Smooth muscle cell (in vitro differentiated cells): ENCODE results near the gene SLC6A3. TPM values are rescaled to one million over a fixed set of nuclear protein-coding genes. Genes with fewer than 3 reads are reported as not detected.

Experiments
- DNase-seq: peaks from one replicate; lab custom pipeline; 2025; ENCODE audit not compliant: unreplicated experiment; lab: John Stamatoyannopoulos, UW
- H2AFZ ChIP-seq: fragments of 200-600 bp; sonication (generic); 2 replicates; pipeline ENCODE4 v1.6.0; 2016; ENCODE audit warnings: antibody characterized with exemption, low read depth, mild to moderate bottlenecking
- H3F3A ChIP-seq: fragments of 200-600 bp; sonication (generic); 2 replicates; pipeline ENCODE4 v1.6.0; 2017; ENCODE audit warnings: antibody characterized with exemption, low read depth
- H3K27ac ChIP-seq: fragments of 200-600 bp; sonication (generic); 2 replicates; pipeline ENCODE4 v1.5.1; 2016; ENCODE audit warnings: low read depth, mild to moderate bottlenecking
- H3K27me3 ChIP-seq: fragments of 200-600 bp; sonication (generic); 2 replicates; pipeline ENCODE4 v1.6.1; 2016; ENCODE audit warnings: low read depth, mild to moderate bottlenecking
- H3K36me3 ChIP-seq: fragments of 200-600 bp; sonication (generic); 2 replicates; pipeline ENCODE4 v1.5.1; 2016; ENCODE audit warnings: low read depth
- H3K4me1 ChIP-seq: fragments of 200-600 bp; sonication (generic); 2 replicates; pipeline ENCODE4 v1.5.1; 2016; ENCODE audit warnings: low read depth
- H3K4me2 ChIP-seq: fragments of 200-600 bp; sonication (generic); 2 replicates; pipeline ENCODE4 v1.6.0; 2016; ENCODE audit warnings: mild to moderate bottlenecking
- H3K4me3 ChIP-seq: fragments of 200-600 bp; sonication (generic); 2 replicates; pipeline ENCODE4 v1.5.1; 2016; ENCODE audit warnings: mild to moderate bottlenecking
- H3K79me2 ChIP-seq: fragments of 200-600 bp; sonication (generic); 2 replicates; pipeline ENCODE4 v1.6.0; 2016; ENCODE audit warnings: low read depth, mild to moderate bottlenecking
- H3K9ac ChIP-seq: fragments of 200-600 bp; sonication (generic); 2 replicates; pipeline ENCODE4 v1.6.0; 2016; ENCODE audit warnings: low read depth
- H3K9me3 ChIP-seq: fragments of 200-600 bp; sonication (generic); replicated peaks from 2 replicates; pipeline ENCODE4 v1.5.1; 2016; ENCODE audit warnings: low read depth
- H4K20me1 ChIP-seq: fragments of 200-600 bp; sonication (generic); 2 replicates; pipeline ENCODE4 v1.6.0; 2016; ENCODE audit warnings: low read depth
- WGBS: methylation state at CpG from one replicate; pipeline ENCODE4 v1.1.7; 2016; ENCODE audit warnings: low lambda C conversion rate; 5-methylcytosine and 5-hydroxymethylcytosine counted together
- polyA plus RNA-seq: library from polyadenylated mRNA; unstranded; fragments of >200 nt; fragmentation: Nextera tagmentation; extraction: Ambion mirVana; gene quantifications from 2 replicates; pipeline ENCODE4 v1.2.1, GENCODE V29; 2016
- total RNA-seq: library from RNA; depleted of rRNA; stranded (reverse); fragments of >200 nt; gene quantifications from 2 replicates; pipeline ENCODE4 v1.2.3, GENCODE V29; 2014
- TF ChIP-seq, protein P1 (sequence below): fragments of 200-600 bp; sonication (generic); IDR thresholded peaks from 2 replicates; pipeline ENCODE4 v1.5.1; 2017; ENCODE audit warnings: borderline replicate concordance, mild to moderate bottlenecking, antibody characterized with exemption; ENCODE audit not compliant: insufficient read depth, poor library complexity, severe bottlenecking

The SLC6A3 gene
- total and polyA plus RNA-seq, 2 experiments from 2014 or later, result not detected

DNA sequence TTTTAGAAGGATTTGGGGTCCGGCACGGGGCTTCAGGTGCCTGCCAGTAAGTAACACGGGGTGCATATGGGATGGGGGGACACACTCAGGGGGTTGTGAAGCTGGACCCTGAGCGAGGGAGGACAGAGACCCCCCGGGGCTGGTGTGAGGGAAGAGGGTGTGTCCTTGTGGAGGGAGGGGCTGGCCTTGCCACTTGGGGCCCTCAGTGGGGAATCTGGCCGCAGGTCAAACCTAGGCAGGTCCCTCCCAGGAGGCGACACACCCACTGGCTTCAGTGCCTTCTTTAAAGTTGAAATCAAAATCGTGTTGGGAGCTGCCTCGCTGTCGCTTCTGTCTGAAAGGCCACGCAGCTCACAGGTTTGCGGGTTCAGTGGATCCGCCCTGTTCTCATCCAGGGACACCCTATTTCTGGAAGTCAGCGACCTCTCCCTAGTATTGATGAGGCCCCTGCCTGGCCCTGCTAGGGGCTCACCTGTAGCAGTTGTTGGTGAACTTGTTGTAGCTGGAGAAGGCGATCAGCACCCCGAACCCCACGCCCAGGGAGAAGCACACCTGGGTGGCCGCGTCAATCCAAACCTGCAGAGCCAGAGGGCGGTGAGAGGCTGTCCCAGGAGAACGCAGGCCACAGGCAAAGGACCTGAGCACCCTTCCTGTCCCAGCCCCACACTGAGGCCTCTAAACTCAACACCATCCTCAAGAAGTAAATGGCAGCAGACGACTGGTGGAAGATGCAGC lies 29.4 kb downstream of the SLC6A3 start:
- TF ChIP-seq, protein P1, sequence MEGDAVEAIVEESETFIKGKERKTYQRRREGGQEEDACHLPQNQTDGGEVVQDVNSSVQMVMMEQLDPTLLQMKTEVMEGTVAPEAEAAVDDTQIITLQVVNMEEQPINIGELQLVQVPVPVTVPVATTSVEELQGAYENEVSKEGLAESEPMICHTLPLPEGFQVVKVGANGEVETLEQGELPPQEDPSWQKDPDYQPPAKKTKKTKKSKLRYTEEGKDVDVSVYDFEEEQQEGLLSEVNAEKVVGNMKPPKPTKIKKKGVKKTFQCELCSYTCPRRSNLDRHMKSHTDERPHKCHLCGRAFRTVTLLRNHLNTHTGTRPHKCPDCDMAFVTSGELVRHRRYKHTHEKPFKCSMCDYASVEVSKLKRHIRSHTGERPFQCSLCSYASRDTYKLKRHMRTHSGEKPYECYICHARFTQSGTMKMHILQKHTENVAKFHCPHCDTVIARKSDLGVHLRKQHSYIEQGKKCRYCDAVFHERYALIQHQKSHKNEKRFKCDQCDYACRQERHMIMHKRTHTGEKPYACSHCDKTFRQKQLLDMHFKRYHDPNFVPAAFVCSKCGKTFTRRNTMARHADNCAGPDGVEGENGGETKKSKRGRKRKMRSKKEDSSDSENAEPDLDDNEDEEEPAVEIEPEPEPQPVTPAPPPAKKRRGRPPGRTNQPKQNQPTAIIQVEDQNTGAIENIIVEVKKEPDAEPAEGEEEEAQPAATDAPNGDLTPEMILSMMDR, result no peak
- Histone ChIP-seq H3K79me2 (no peaks in the 10 kb centered on the region), H3F3A (no peaks in the 10 kb centered on the region), H3K27ac (no peak overlapping the region), H3K9me3 (no peaks in the 10 kb centered on the region), H3K27me3 (no peaks in the 10 kb centered on the region), H3K36me3 (no peaks in the 10 kb centered on the region), H3K4me2 (no peak overlapping the region), H3K9ac (no peak overlapping the region), H3K4me3 (no peak overlapping the region), H2AFZ (no peak overlapping the region), H4K20me1 (no peaks in the 10 kb centered on the region), H3K4me1 (no peaks in the 10 kb centered on the region)
- DNase-seq, result no peak
- 89% methylated on average over 20 of the region's 22 CpGs for WGBS

DNA sequence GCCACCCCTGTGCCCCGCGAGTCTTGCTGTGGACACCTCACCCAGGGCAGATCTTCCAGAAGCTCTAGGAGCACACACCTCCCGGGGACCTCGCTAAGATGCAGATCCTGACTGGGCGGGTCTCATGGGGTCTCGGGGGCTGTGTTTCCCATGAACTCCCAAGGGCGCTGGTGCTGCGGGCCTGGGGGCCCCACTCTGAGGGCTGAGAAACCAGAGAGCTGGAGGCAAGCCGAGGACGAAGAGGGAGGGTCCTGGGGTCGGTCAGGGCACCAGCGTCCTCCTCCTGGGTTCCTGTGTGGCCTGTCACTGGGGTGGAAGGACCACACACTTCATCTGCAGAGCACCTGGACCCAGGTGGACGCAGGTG lies 30.2 kb downstream of the SLC6A3 start:
- Histone ChIP-seq H3K27me3 (no peaks in the 10 kb centered on the region), H3K9ac (no peak overlapping the region), H3K36me3 (no peaks in the 10 kb centered on the region), H3K4me3 (no peak overlapping the region), H3K4me1 (no peaks in the 10 kb centered on the region), H4K20me1 (no peaks in the 10 kb centered on the region), H3F3A (no peaks in the 10 kb centered on the region), H2AFZ (no peak overlapping the region), H3K79me2 (no peaks in the 10 kb centered on the region), H3K27ac (no peak overlapping the region), H3K9me3 (no peaks in the 10 kb centered on the region), H3K4me2 (no peak overlapping the region)
- WGBS, result 80% methylated on average over 13 of the region's 13 CpGs
- no peak for DNase-seq
- TF ChIP-seq, protein P1, result no peak

DNA sequence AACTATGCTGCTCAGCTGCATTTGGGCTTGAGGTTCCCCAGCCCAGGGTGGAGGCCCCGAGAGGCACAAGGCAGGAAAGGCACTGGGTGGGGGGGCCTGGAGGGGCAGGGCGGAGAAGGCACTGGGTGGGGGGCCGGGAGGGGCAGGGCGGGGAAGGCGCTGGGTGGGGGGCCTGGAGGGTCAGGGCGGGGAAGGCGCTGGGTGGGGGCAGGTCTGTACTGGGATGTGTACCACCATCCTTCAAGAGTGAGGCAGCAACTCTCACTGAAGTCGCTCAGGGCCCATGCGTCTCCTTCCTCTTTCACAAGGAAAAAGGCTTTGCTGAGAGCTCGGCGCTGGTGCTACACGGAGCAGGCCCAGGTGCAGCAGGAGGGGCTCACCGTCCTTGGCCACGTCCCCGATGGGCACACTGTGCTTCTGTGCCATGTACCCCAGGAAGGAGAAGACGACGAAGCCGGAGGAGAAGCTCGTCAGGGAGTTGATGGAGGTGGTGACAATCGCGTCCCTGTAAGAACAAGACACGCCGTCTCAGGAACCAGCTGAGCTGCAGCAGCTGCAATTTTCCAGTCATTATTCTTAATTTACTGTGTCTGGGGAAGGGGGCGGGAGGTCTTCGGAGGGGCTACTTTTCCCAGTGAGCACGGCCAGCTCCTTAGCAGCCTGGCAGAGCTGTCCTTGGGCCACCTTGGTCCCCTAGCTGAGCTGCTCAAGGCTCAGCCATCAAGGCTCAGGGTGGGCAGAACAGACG lies 30.8 kb downstream of the SLC6A3 start:
- Histone ChIP-seq H3K79me2 (no peaks in the 10 kb centered on the region), H3K27ac (no peak overlapping the region), H3K36me3 (no peaks in the 10 kb centered on the region), H3K4me3 (no peak overlapping the region), H3K27me3 (no peaks in the 10 kb centered on the region), H2AFZ (no peak overlapping the region), H3K4me2 (no peak overlapping the region), H3K4me1 (no peaks in the 10 kb centered on the region), H3F3A (no peaks in the 10 kb centered on the region), H3K9me3 (no peaks in the 10 kb centered on the region), H4K20me1 (no peaks in the 10 kb centered on the region), H3K9ac (no peak overlapping the region)
- DNase-seq, result no peak
- WGBS, result 82% methylated on average over 26 of the region's 27 CpGs
- TF ChIP-seq, protein P1, result no peak
